HCT116 (cell line): ENCODE data around the gene CUZD1. TPM values are rescaled to one million over a fixed set of nuclear protein-coding genes. Genes with fewer than 3 reads are reported as not detected.

ENCODE experiments used
- ATAC-seq: fragments of 200-7000 bp; cut with Tn5 transposase; 2 replicates; pipeline ENCODE4 v1.9.1; 2020; ENCODE audit warnings: mild to moderate bottlenecking, moderate library complexity
- BruUV-seq: library from RNA; stranded (reverse); fragments of 400-500 nt; replicated peaks from 2 replicates; lab custom pipeline; 2021; lab: Mats Ljungman, UMichigan
- CTCF ChIA-PET: fragments of 300-600 bp; sonication (Branson Sonifier 250); formaldehyde crosslinking; loops from one replicate; lab custom pipeline; 2021; ENCODE audit warnings: antibody characterized with exemption; lab: Charles Lee
- POLR2A ChIA-PET: fragments of 300-600, 350-600 bp; sonication (Branson Sonifier 250); formaldehyde crosslinking; loops from one replicate; lab custom pipeline; 2021; ENCODE audit warnings: antibody characterized with exemption; lab: Charles Lee
- RAD21 ChIA-PET, 2 experiments: fragments of 300-600 bp; sonication (Branson Sonifier 250); formaldehyde crosslinking; loops; one replicate each; lab custom pipeline; 2023; ENCODE audit warnings: low total read pairs in 2 of 2; ENCODE audit not compliant: uncharacterized antibody in 2 of 2, unreplicated experiment in 2 of 2, low non-redundant PET in 1 of 2; lab: Charles Lee
- DNase-seq: peaks from one replicate; pipeline ENCODE4 v3.0.0-alpha.2; 2010; ENCODE audit warnings: low read depth, low spot score
- H2AFZ ChIP-seq: fragments of 200-600 bp; shearing (Covaris generic), sonication (generic); 2 replicates; pipeline ENCODE4 v1.6.1; 2017; ENCODE audit warnings: low read depth, mixed run types, mixed read lengths, antibody characterized with exemption, low read length; ENCODE audit not compliant: poor library complexity, severe bottlenecking
- H3K27ac ChIP-seq: 2 replicates; pipeline ENCODE4 v1.5.1; 2012; ENCODE audit warnings: low read depth, low read length
- H3K27me3 ChIP-seq: fragments of 200-600 bp; sonication (generic); 2 replicates; pipeline ENCODE4 v1.6.1; 2016; ENCODE audit warnings: mixed run types, low read length, mixed read lengths; ENCODE audit not compliant: insufficient read depth
- H3K36me3 ChIP-seq, 2 experiments: fragments of 200-500 bp in 1 of 2; fragments of 200-600 bp in 1 of 2; sonication (Bioruptor generic) in 1 of 2; sonication (generic) in 1 of 2; 2 replicates each; pipeline versions ENCODE4 v1.5.1 to v1.6.1; 2014 to 2016; ENCODE audit warnings: low read length in 2 of 2, inconsistent platforms in 1 of 2, mixed read lengths in 1 of 2, mixed run types in 1 of 2; ENCODE audit not compliant: insufficient read depth in 2 of 2, control insufficient read depth in 1 of 2
- H3K4me1 ChIP-seq, 2 experiments: fragments of 200-600 bp in 1 of 2; sonication (generic) in 1 of 2; 2 replicates each; pipeline versions ENCODE4 v1.5.1 to v1.6.1; 2012 to 2017; ENCODE audit warnings: low read length in 2 of 2, inconsistent platforms in 1 of 2, mild to moderate bottlenecking in 1 of 2, mixed read lengths in 1 of 2, mixed run types in 1 of 2, moderate library complexity in 1 of 2; ENCODE audit not compliant: insufficient read depth in 2 of 2, control insufficient read depth in 1 of 2
- H3K4me2 ChIP-seq: fragments of 200-600 bp; sonication (generic); 2 replicates; pipeline ENCODE4 v1.6.1; 2017; ENCODE audit warnings: mixed run types, low read length, mixed read lengths
- H3K4me3 ChIP-seq, 2 experiments: fragments of 200-600 bp in 1 of 2; sonication (generic) in 1 of 2; replicated peaks in 1 of 2; 2 replicates each; pipeline ENCODE4 v1.5.1; 2011 to 2016; ENCODE audit warnings: low read length in 2 of 2, control low read depth in 1 of 2, low read depth in 1 of 2, mild to moderate bottlenecking in 1 of 2, mixed read lengths in 1 of 2, mixed run types in 1 of 2
- H3K79me2 ChIP-seq: fragments of 200-600 bp; sonication (generic); 2 replicates; pipeline ENCODE4 v1.6.1; 2017; ENCODE audit warnings: mild to moderate bottlenecking, mixed run types, low read length, moderate library complexity, mixed read lengths; ENCODE audit not compliant: insufficient read depth
- H3K9ac ChIP-seq: fragments of 200-600 bp; sonication (generic); 2 replicates; pipeline ENCODE4 v1.6.1; 2016; ENCODE audit warnings: low read length, mixed read lengths
- H3K9me2 ChIP-seq: fragments of 200-600 bp; sonication (generic), shearing (Covaris generic); 2 replicates; pipeline ENCODE4 v1.6.1; 2017; ENCODE audit warnings: mixed run types, mild to moderate bottlenecking, moderate library complexity; ENCODE audit not compliant: insufficient read depth
- H3K9me3 ChIP-seq, 2 experiments: fragments of 200-500 bp in 1 of 2; fragments of 200-600 bp in 1 of 2; sonication (Bioruptor generic) in 1 of 2; sonication (generic) in 1 of 2; 2 replicates each; pipeline ENCODE4 v1.6.1; 2014 to 2017; ENCODE audit warnings: low read length in 2 of 2, mixed read lengths in 2 of 2, inconsistent platforms in 1 of 2, low read depth in 1 of 2, mild to moderate bottlenecking in 1 of 2, mixed run types in 1 of 2, moderate library complexity in 1 of 2; ENCODE audit not compliant: control insufficient read depth in 1 of 2, insufficient read depth in 1 of 2
- H4K20me1 ChIP-seq: fragments of 200-600 bp; sonication (generic), shearing (Covaris generic); 2 replicates; pipeline ENCODE4 v1.6.1; 2017; ENCODE audit warnings: mixed run types, mild to moderate bottlenecking, moderate library complexity; ENCODE audit not compliant: insufficient read depth
- CEBPB ChIP-seq: IDR thresholded peaks from 2 replicates; pipeline ENCODE4 v1.6.1; 2012; ENCODE audit warnings: low read depth
- CTCF ChIP-seq, 3 experiments: fragments of 200-600 bp in 1 of 3; sonication (generic) in 1 of 3; IDR thresholded peaks in 2 of 3; conservative IDR thresholded peaks in 1 of 3; 2 replicates each; pipeline ENCODE4 v1.5.1; 2012 to 2017; ENCODE audit warnings: low read depth in 2 of 3, low read length in 2 of 3, antibody characterized with exemption in 1 of 3, borderline replicate concordance in 1 of 3, control low read depth in 1 of 3, mild to moderate bottlenecking in 1 of 3, mixed read lengths in 1 of 3, mixed run types in 1 of 3, moderate library complexity in 1 of 3; ENCODE audit not compliant: insufficient read depth in 1 of 3
- ELF1 ChIP-seq: IDR thresholded peaks from 2 replicates; pipeline ENCODE4 v1.6.1; 2012; ENCODE audit warnings: low read depth, borderline replicate concordance
- EZH2 ChIP-seq: fragments of 200-600 bp; sonication (generic); IDR thresholded peaks from 2 replicates; pipeline ENCODE4 v1.6.1; 2017; ENCODE audit warnings: antibody characterized with exemption, mixed run types
- FOSL1 ChIP-seq: IDR thresholded peaks from 2 replicates; pipeline ENCODE4 v1.6.1; 2012; ENCODE audit warnings: low read depth
- REST ChIP-seq: IDR thresholded peaks from 2 replicates; pipeline ENCODE4 v1.6.1; 2012; ENCODE audit warnings: low read depth
- TCF7L2 ChIP-seq: IDR thresholded peaks from 2 replicates; pipeline ENCODE4 v1.7.0; 2011; ENCODE audit warnings: borderline replicate concordance, inconsistent platforms; ENCODE audit not compliant: insufficient read depth, insufficient read length; ENCODE audit errors: extremely low read depth
- intact Hi-C: fragments of 100-400 bp; cut with micrococcal nuclease; formaldehyde crosslinking; loops from 2 replicates; pipeline ENCODE4 v1.10.0; 2022
- total RNA-seq: library from RNA; stranded (reverse); gene quantifications from one replicate; pipeline ENCODE4 v1.2.1, GENCODE V29; 2021; ENCODE audit not compliant: unreplicated experiment

The CUZD1 gene
- total RNA-seq, 1 experiment from 2014 or later, result 1.7 TPM

DNA sequence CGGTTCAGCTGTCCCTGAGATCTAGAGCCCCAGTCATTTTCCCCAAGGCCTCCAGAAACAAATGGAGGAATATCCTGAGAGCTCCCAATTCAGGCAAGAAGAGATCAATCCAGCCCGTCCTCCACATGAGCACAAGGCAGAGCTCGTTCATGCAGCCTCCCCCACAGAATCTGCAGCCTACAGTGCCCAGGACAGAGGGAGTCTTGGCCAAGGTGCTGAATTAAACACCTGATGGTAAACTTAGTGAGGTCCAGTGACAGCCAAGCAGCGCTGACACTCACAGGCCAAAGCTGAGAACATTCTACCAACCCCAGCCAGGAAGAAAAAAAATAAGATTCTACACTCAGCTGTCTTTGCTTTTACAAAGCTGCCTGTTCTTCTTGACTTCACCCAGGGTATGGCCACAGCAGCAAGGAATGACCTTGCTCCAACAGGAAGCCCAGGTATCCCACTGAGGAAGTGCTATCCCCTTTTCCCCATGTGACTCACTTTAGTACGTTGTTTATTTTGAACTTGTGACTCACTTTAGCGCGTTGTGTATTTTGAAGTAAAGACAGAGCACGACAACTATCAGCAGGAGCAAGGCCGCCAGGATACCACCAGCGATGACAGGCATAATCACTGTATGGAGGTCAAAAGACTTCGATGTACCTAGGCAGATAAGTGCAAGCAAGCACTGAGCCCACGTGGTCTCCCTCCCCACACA lies 4.4 kb upstream of the CUZD1 start:
- CTCF ChIA-PET, result no interaction called here
- RAD21 ChIA-PET, result no interaction called here
- no peak; the same call in 1 of the 2 replicates for ATAC-seq

More for the DNA sequence above, 4.4 kb upstream of the CUZD1 start:
- H3K4me1 ChIP-seq, result peaks cover 14 to 27% of the 10 kb centered on the region in 2 experiments; a peak in 3 of 4 replicates
- H3K9me3 ChIP-seq, result no peaks in the 10 kb centered on the region
- no peaks in the 10 kb centered on the region for H3K36me3 ChIP-seq
- H2AFZ ChIP-seq, result no peak overlapping the region
- TF ChIP-seq TCF7L2, result no peak
- no peak for TF ChIP-seq CTCF (IDR thresholded peaks at IDR 0.05 in 2 of 3, conservative IDR thresholded peaks at IDR 0.05 in 1 of 3; ENCODE audit: borderline replicate concordance in 1 of 3, insufficient read depth in 1 of 3, low read depth in 2 of 3, low read length in 2 of 3)
- no peak for TF ChIP-seq FOSL1
- TF ChIP-seq REST, result 0 out of 2 replicates have a peak, but pooled peaks have one; percentile 8
- TF ChIP-seq ELF1, result no peak
- TF ChIP-seq EZH2, result no peak
- no peak for TF ChIP-seq CEBPB
- intact Hi-C loops, result no loop called here
- POLR2A ChIA-PET, result no interaction called here
- H4K20me1 ChIP-seq, result no peaks in the 10 kb centered on the region
- no peak for DNase-seq
- peaks cover 13% of the 10 kb centered on the region for H3K27me3 ChIP-seq
- no peaks in the 10 kb centered on the region; the same call in 1 of the 2 replicates for H3K79me2 ChIP-seq
- BruUV-seq, result no TSS peak
- no peaks in the 10 kb centered on the region for H3K9me2 ChIP-seq
- H3K27ac ChIP-seq, result no peak overlapping the region
- H3K4me2 ChIP-seq, result no peak overlapping the region
- H3K4me3 ChIP-seq, result no peak overlapping the region
- H3K9ac ChIP-seq, result no peak overlapping the region
